Measurements from ENCODE around the gene FSD1L. TPM values are rescaled to one million over a fixed set of nuclear protein-coding genes. Genes with fewer than 3 reads are reported as not detected.
A peak's percentile ranks its signal among the peaks of the same experiment; 100 is the strongest.

The FSD1L gene
- total and polyA plus RNA-seq, 2 of the 13 experiments (the other 11 are each of a cell fraction or from before 2014, with no cell fraction given): 4.1 to 5.1 TPM

DNA sequence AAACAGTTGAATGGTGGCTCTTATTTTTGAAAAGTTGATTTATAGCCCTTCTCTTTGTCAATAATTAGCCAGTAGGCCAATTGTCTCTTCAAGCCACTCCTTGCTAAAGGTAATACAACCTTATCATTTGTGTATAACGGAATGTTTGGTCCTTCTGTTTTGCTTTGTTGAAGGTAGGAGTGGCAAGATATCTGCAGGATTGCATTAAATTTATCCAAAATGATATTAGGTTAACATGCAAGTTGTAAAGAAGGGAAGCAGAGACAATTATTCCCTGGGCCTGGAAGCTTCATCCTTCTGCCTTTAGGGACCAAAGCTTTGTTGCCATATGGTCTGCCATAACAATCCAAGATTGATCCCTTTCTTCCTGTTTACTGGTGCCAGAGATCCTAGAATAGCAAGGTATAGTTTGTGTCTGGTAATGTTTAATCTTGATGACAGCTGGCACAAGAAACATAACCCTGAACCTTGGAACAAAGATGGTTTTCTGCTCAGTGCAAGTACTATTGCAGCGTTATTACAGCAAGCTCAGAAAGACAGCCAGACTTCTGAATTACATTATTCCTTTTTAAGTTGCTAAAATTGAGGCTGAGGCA is 15.5 kb upstream of the FSD1L start (continued):
- TF ChIP-seq, protein P1, sequence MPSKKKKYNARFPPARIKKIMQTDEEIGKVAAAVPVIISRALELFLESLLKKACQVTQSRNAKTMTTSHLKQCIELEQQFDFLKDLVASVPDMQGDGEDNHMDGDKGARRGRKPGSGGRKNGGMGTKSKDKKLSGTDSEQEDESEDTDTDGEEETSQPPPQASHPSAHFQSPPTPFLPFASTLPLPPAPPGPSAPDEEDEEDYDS (CRISPR knock-in tag; IDR thresholded peaks at IDR 0.05): peak; percentile 74
- TF ChIP-seq, protein P2, sequence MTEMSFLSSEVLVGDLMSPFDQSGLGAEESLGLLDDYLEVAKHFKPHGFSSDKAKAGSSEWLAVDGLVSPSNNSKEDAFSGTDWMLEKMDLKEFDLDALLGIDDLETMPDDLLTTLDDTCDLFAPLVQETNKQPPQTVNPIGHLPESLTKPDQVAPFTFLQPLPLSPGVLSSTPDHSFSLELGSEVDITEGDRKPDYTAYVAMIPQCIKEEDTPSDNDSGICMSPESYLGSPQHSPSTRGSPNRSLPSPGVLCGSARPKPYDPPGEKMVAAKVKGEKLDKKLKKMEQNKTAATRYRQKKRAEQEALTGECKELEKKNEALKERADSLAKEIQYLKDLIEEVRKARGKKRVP (CRISPR knock-in tag; IDR thresholded peaks at IDR 0.05): peak in 1 of 2 experiments; percentile 94; a peak in 2 of 4 replicates
- TF ChIP-seq DNMT3B (CRISPR knock-in tag; conservative IDR thresholded peaks at IDR 0.05) (0 out of 2 replicates have a peak, but pooled peaks have one; percentile 65), EP300 (IDR thresholded peaks at IDR 0.05; ENCODE audit: low read depth in 2 of 2, low read length in 2 of 2) (peak in 1 of 2 experiments; percentile 88; a peak in 2 of 4 replicates), EP300 (CRISPR knock-in tag; IDR thresholded peaks at IDR 0.05; ENCODE audit: borderline replicate concordance) (peak; percentile 80; the same call in 1 of the 2 replicates), STAG1 (CRISPR knock-in tag; IDR thresholded peaks at IDR 0.05) (peak; percentile 15; the same call in 1 of the 2 replicates), ZNF567 (CRISPR knock-in tag; IDR thresholded peaks at IDR 0.05; ENCODE audit: borderline replicate concordance) (peak; percentile 25; the same call in 1 of the 2 replicates), AKAP8 (CRISPR knock-in tag; IDR thresholded peaks at IDR 0.05) (no peak), HOXA3 (CRISPR knock-in tag; IDR thresholded peaks at IDR 0.05) (peak; percentile 49; the same call in 1 of the 2 replicates), AHR (CRISPR knock-in tag; IDR thresholded peaks at IDR 0.05) (no peak), YY1 (IDR thresholded peaks at IDR 0.05; ENCODE audit: insufficient read depth, insufficient replicate concordance, low read depth, low read length) (peak; percentile 9), ZNF292 (CRISPR knock-in tag; IDR thresholded peaks at IDR 0.05; ENCODE audit: borderline replicate concordance, low read depth) (no peak), KDM6A (CRISPR knock-in tag; IDR thresholded peaks at IDR 0.05; ENCODE audit: low read depth) (peak; percentile 88), HMG20A (CRISPR knock-in tag; IDR thresholded peaks at IDR 0.05; ENCODE audit: borderline replicate concordance) (peak; percentile 71; the same call in 1 of the 2 replicates), ZNF317 (CRISPR knock-in tag; IDR thresholded peaks at IDR 0.05) (no peak)
- TF ChIP-seq, protein P3, sequence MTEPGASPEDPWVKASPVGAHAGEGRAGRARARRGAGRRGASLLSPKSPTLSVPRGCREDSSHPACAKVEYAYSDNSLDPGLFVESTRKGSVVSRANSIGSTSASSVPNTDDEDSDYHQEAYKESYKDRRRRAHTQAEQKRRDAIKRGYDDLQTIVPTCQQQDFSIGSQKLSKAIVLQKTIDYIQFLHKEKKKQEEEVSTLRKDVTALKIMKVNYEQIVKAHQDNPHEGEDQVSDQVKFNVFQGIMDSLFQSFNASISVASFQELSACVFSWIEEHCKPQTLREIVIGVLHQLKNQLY (CRISPR knock-in tag; IDR thresholded peaks at IDR 0.05): peak; percentile 59; the same call in 1 of the 2 replicates
- TF ChIP-seq, protein P4, sequence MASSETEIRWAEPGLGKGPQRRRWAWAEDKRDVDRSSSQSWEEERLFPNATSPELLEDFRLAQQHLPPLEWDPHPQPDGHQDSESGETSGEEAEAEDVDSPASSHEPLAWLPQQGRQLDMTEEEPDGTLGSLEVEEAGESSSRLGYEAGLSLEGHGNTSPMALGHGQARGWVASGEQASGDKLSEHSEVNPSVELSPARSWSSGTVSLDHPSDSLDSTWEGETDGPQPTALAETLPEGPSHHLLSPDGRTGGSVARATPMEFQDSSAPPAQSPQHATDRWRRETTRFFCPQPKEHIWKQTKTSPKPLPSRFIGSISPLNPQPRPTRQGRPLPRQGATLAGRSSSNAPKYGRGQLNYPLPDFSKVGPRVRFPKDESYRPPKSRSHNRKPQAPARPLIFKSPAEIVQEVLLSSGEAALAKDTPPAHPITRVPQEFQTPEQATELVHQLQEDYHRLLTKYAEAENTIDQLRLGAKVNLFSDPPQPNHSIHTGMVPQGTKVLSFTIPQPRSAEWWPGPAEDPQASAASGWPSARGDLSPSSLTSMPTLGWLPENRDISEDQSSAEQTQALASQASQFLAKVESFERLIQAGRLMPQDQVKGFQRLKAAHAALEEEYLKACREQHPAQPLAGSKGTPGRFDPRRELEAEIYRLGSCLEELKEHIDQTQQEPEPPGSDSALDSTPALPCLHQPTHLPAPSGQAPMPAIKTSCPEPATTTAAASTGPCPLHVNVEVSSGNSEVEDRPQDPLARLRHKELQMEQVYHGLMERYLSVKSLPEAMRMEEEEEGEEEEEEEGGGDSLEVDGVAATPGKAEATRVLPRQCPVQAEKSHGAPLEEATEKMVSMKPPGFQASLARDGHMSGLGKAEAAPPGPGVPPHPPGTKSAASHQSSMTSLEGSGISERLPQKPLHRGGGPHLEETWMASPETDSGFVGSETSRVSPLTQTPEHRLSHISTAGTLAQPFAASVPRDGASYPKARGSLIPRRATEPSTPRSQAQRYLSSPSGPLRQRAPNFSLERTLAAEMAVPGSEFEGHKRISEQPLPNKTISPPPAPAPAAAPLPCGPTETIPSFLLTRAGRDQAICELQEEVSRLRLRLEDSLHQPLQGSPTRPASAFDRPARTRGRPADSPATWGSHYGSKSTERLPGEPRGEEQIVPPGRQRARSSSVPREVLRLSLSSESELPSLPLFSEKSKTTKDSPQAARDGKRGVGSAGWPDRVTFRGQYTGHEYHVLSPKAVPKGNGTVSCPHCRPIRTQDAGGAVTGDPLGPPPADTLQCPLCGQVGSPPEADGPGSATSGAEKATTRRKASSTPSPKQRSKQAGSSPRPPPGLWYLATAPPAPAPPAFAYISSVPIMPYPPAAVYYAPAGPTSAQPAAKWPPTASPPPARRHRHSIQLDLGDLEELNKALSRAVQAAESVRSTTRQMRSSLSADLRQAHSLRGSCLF (CRISPR knock-in tag; IDR thresholded peaks at IDR 0.05; ENCODE audit: borderline replicate concordance): no peak
- TF ChIP-seq, protein P5, sequence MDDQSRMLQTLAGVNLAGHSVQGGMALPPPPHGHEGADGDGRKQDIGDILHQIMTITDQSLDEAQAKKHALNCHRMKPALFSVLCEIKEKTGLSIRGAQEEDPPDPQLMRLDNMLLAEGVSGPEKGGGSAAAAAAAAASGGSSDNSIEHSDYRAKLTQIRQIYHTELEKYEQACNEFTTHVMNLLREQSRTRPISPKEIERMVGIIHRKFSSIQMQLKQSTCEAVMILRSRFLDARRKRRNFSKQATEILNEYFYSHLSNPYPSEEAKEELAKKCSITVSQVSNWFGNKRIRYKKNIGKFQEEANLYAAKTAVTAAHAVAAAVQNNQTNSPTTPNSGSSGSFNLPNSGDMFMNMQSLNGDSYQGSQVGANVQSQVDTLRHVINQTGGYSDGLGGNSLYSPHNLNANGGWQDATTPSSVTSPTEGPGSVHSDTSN (CRISPR knock-in tag; IDR thresholded peaks at IDR 0.05; ENCODE audit: borderline replicate concordance): no peak
- TF ChIP-seq, protein P6, sequence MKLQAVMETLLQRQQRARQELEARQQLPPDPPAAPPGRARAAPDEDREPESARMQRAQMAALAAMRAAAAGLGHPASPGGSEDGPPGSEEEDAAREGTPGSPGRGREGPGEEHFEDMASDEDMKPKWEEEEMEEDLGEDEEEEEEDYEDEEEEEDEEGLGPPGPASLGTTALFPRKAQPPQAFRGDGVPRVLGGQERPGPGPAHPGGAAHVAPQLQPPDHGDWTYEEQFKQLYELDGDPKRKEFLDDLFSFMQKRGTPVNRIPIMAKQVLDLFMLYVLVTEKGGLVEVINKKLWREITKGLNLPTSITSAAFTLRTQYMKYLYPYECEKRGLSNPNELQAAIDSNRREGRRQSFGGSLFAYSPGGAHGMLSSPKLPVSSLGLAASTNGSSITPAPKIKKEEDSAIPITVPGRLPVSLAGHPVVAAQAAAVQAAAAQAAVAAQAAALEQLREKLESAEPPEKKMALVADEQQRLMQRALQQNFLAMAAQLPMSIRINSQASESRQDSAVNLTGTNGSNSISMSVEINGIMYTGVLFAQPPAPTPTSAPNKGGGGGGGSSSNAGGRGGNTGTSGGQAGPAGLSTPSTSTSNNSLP (IDR thresholded peaks at IDR 0.05; ENCODE audit: low read depth, low read length): 0 out of 2 replicates have a peak, but pooled peaks have one; percentile 14

All from HepG2 (cell line).